ENCODE measurements around the gene SERPINA10.
"Not testable (repeated sequence)": the region's sequence is repeated elsewhere in the genome, so short reads cannot be mapped to it uniquely, and the experiment has no call there.

SERPINA10 gene

GRCh38 chr14:94282991-94283723 lies 9.9 kb downstream of the SERPINA10 start:
- no peak for DNase-seq (ENCODE audit: low read depth)

GRCh38 chr14:94278731-94279130 lies 14.3 kb downstream of the SERPINA10 start:
- no peak for DNase-seq (ENCODE audit: low read depth)

DNA sequence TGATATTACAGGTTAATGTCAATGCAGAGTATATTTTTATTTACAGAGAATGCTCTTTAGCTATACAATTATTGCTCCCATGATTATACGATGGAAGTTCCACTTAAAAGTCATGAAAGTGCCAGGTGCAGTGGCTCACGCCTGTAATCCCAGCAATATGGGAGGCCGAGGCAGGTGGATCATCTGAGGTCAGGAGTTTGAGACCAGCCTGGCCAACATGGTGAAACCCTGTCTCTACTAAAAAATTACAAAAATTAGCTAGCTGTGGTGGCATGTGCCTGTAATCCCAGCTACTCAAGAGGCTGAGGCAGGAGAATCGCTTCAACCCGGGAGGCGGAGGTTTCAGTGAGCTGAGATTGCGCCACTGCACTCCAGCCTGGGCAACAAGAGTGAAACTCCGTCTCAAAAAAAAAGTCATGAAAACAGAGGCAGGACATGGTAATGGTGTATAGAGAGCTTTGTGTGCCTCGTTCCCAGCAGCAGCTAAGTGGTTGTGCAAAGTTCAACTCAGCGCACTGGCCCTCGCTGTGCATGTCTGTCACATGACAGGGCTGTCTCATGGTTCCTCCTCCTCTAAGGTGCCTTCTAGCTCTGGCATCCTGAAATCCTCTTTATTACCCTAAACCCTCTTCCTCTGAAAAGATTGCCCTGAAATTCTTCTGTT lies 16.0 kb downstream of the SERPINA10 start:
- not testable (repeated sequence) for DNase-seq (ENCODE audit: low read depth)

DNA sequence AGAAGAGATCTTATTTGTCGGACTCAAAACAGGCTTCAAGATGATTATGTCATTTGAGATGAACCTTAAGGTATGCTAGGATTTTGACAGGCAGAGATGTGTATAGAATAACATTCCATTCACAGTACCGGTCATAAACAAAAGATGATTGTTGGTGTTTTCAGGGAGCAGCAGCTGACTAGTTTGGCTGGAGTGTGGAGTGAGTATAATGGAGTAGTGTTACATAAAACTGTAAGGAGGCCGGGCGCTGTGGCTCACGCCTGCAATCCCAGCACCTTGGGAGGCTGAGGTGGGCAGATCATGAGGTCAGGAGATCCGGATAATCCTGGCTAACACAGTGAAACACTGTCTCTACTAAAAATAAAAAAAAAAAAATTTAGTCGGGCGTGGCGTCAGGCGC lies 23.9 kb downstream of the SERPINA10 start:
- no peak for DNase-seq (ENCODE audit: low read depth)

GRCh38 chr14:94268582-94268981 lies 24.5 kb downstream of the SERPINA10 start:
- not testable (repeated sequence) for DNase-seq (ENCODE audit: low read depth)

DNA sequence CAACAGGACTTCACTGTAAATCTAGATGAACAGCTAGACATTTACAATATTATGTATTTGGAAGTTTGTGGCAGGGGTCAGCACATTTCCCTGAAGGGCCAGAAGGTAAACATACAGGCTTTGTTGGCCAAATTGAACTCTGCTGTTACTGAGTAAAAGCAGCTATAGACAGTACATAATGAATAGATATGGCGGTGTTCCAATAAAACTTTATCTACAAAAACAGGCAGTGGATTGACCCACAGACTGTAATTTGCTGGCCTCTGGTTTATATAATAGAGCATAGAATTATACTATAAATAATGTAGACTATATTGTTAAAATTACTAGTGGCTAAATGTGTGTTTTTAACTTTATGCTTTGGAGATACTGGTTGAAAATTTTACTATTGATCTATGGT lies 25.7 kb downstream of the SERPINA10 start:
- DNase-seq (ENCODE audit: low read depth) = no peak

DNA sequence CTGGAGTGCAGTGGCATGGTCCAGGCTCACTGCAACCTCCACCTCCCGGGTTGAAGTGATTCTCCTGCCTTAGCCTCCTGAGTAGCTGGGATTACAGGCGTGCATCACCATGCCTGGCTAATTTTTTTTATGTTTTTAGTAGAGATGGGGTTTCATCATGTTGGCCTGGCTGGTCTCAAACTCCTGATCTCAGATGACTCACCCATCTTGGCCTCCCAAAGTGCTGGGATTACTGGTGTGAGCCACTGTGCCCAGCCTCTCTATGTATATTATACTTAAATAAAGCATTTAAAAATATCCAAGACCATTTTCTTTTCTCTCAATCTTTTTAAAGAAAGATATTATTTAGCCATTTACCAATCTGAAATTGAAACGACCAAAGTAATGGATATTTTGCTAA lies 28.9 kb downstream of the SERPINA10 start:
- DNase-seq (ENCODE audit: low read depth) = not testable (repeated sequence)

DNA sequence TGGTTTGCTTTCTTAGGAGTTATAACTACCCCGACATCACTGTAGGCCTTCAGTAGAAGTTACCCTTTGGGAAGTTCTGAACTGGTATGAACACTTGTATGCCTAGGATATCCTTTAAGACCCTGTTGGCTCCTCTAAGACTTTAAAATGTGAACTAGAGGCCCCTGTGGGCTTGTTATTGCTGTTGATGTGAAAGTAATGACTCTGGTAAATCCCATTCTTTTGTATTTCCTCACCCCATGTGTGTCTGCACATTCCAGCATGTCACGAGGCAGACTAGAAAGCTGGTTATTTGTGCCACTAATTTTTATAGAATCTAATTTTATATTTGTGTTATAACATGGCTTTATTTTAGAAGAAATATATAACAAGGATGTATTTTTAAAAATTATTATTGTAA lies 48.9 kb downstream of the SERPINA10 start:
- DNase-seq (ENCODE audit: low read depth) = no peak

DNA sequence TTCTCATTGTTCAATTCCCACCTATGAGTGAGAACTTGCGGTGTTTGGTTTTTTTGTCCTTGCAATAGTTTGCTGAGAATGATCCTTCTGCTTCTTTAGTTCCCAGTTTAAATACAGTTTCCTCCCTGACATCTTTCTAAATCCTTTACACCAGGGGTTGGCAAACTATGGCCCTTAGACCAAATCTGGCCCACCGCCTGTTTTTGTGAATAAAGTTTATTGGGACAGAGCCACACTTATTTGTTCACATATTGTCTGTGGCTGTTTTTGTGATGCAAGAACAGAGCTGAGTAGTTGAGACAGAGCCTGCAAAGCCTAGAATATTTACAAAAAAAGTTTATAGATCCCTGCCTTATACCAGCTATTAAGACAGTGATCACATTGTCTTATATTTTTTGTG lies 53.7 kb downstream of the SERPINA10 start:
- no peak for DNase-seq (ENCODE audit: low read depth)

- no peak for DNase-seq (ENCODE audit: low read depth)
These were observed 55.1 kb downstream of the SERPINA10 start for GRCh38 chr14:94237983-94238382.

GRCh38 chr14:94237046-94237445 lies 56.0 kb downstream of the SERPINA10 start:
- no peak for DNase-seq (ENCODE audit: low read depth)

All from stimulated activated CD8-positive, alpha-beta memory T cell treated with anti-CD3 and anti-CD28 coated beads, Interleukin-7, amount 100 ng/mL, for 24 hours (primary cell).